Measurements from ENCODE around the gene VSIG1. TPM values are rescaled to one million over a fixed set of nuclear protein-coding genes. Genes with fewer than 3 reads are reported as not detected.

VSIG1 gene
- total and polyA plus RNA-seq, 2 of the 13 experiments (the other 11 are each of a cell fraction or from before 2014, with no cell fraction given), result 0.01 TPM; not detected in 1

GRCh38 chrX:108127152-108127551, 82.3 kb downstream of the VSIG1 start:
- Histone ChIP-seq H4K20me1 (ENCODE audit: insufficient read depth, low read length) (no peaks in the 10 kb centered on the region), H3K27ac (ENCODE audit: extremely low read length, insufficient read depth, low read length) (no peak overlapping the region), H3K9me3 (ENCODE audit: low read length) (no peaks in the 10 kb centered on the region), H3K36me3 (replicated peaks in 1 of 2; ENCODE audit: control insufficient read depth in 1 of 2, insufficient read depth in 2 of 2, low read length in 2 of 2) (no peaks in the 10 kb centered on the region), H3K4me1 (ENCODE audit: insufficient read depth, low read length) (no peaks in the 10 kb centered on the region), H2AFZ (ENCODE audit: low read length) (no peak overlapping the region), H3K79me2 (ENCODE audit: insufficient read depth, low read length) (no peaks in the 10 kb centered on the region), H3K27me3 (ENCODE audit: control insufficient read depth in 1 of 2, insufficient read depth in 2 of 2, low read length in 2 of 2) (no peaks in the 10 kb centered on the region), H3K4me2 (ENCODE audit: low read depth, low read length) (no peak overlapping the region), H3K9ac (ENCODE audit: insufficient read depth, low read depth, low read length) (no peak overlapping the region), H3K4me3 (replicated peaks in 1 of 3; ENCODE audit: insufficient read depth in 1 of 3, low read depth in 2 of 3, low read length in 3 of 3) (no peak overlapping the region)
- DNase-seq (ENCODE audit: low spot score) (no peak), FAIRE-seq (no peak), ATAC-seq (no peak)
- BruUV-seq (replicated peaks), result no TSS peak
- TF ChIP-seq CAMTA2 (CRISPR knock-in tag; IDR thresholded peaks at IDR 0.05; ENCODE audit: borderline replicate concordance) (no peak), REL (CRISPR knock-in tag; conservative IDR thresholded peaks at IDR 0.05) (no peak), HOXA9 (CRISPR knock-in tag; IDR thresholded peaks at IDR 0.05; ENCODE audit: borderline replicate concordance) (no peak), ZSCAN31 (CRISPR knock-in tag; IDR thresholded peaks at IDR 0.05; ENCODE audit: low read depth) (no peak), AGO2 (optimal IDR thresholded peaks at IDR 0.05; ENCODE audit: low read depth, low read length) (no peak), AHR (CRISPR knock-in tag; IDR thresholded peaks at IDR 0.05) (no peak)
- in situ Hi-C loops (cut with HindIII; ENCODE audit: extremely low pct_ligation_motif_present, low pct_unique_long_range_greater_than_20kb) (no loop called here), intact Hi-C loops (cut with micrococcal nuclease; ENCODE audit: unreplicated experiment) (no loop called here)
- ChIA-PET CTCF (ENCODE audit: low intra/inter-chr PET ratio, low total read pairs) (no interaction called here), POLR2A (no interaction called here)
- 100% methylated on average over 4 of the region's 4 CpGs for WGBS (ENCODE audit: low lambda C conversion rate)

Other genes with a start within 250 kb of the VSIG1 start
- gene MID2, start 219.2 kb upstream of the VSIG1 start, total RNA-seq (2016; rRNA removed; fragmentation: Illumina TruSeq; extraction: Trizol), result 0.09 TPM in 1 of 2 replicates, not detected in the other
- 0.05 TPM in 1 of 2 replicates, not detected in the other for gene MID2, start 219.2 kb upstream of the VSIG1 start, polyA plus RNA-seq (2011; rRNA removed)
- gene TEX13B, start 62.7 kb upstream of the VSIG1 start, total RNA-seq (2016; rRNA removed; fragmentation: Illumina TruSeq; extraction: Trizol), result not detected in 2 replicates
- gene TEX13B, start 62.7 kb upstream of the VSIG1 start, polyA plus RNA-seq (2011; rRNA removed), result not detected in 2 replicates
- 65.3 and 105 TPM in 2 replicates for gene PSMD10, start 46.5 kb downstream of the VSIG1 start, total RNA-seq (2016; rRNA removed; fragmentation: Illumina TruSeq; extraction: Trizol)
- 41.9 and 56.4 TPM in 2 replicates for gene PSMD10, start 46.5 kb downstream of the VSIG1 start, polyA plus RNA-seq (2011; rRNA removed)
- 6.3 and 10.5 TPM in 2 replicates for gene ATG4A, start 46.7 kb downstream of the VSIG1 start, total RNA-seq (2016; rRNA removed; fragmentation: Illumina TruSeq; extraction: Trizol)
- 3.0 and 3.3 TPM in 2 replicates for gene ATG4A, start 46.7 kb downstream of the VSIG1 start, polyA plus RNA-seq (2011; rRNA removed)

All from HepG2 (cell line).